Activated effector memory CD4-positive, alpha-beta T cell treated with anti-CD3 and anti-CD28 coated beads, Interleukin-2, amount 50 U/mL, for 16 hours (primary cell): ENCODE results near the gene MYO1B.

ENCODE experiments used
- DNase-seq: peaks from one replicate; pipeline ENCODE4 v3.0.0-alpha.2; 2020

MYO1B gene

DNA sequence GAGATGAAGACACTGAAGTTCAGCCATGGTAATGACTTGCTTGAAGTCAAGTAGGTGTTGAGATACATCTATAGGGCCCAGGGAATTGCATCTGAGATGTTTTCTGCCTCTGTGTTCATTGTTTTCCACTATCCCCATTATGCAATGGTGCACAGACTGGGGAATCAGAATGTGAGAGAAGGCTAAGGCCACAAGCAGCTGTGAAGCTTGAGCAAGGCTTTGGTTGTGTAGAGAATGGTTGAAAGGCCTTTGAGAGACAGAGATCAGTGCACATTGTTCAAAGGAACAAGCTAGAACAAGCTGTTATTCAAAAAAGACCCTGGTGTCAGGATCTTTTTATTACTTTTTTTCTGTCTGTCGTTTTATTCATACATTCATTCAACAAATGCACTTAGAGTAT lies 82.3 kb downstream of the MYO1B start:
- no peak for DNase-seq

GRCh38 chr2:191328150-191328809 lies 83.1 kb downstream of the MYO1B start:
- no peak for DNase-seq

DNA sequence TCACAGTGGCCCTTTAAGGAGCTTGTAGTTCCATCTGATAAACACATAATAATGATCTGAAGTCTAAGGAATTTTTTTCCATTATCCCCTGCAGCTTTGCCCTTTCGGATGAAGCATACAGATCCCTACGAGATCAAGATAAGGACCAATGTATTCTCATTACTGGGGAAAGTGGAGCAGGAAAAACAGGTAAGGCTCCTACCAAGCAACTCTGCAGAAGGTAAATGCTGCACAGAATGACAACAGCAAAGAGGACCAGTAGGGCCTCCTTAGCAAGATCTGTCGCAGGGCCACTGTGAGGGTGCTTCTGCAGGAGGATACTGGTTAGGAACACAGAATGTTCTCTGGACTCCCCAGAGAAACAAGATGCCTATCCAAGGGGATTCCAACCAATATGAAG lies 84.6 kb downstream of the MYO1B start:
- no peak for DNase-seq

GRCh38 chr2:191333911-191334357 lies 88.7 kb downstream of the MYO1B start:
- no peak for DNase-seq

DNA sequence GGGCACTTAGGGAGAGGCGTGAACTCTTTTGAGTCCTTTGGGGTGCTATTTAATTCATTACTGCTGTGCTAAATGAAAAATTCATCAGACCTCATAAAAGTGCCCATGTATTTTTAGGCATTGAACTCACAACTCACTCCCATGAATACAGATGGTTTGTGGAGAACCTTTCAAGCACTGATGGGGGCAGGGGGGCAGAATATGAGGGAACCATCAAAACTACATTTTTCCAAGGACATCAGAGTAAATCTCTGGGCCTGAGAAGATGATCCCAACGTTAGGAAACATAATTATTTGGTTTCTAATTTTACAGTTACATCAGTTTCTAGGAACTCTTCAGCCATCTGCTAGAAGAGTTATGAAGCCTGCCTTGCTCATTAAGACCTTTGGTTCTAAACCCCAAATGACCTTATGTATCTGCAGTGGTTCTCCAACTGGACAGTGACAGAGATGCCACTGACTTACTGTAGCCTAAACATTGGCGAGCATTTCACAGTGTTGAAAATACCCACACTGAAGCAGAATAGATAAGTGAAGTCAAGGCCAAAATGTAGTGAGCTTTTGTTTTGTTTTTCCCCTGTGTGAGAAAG lies 90.8 kb downstream of the MYO1B start:
- no peak for DNase-seq

- DNase-seq, result no peak
Measured at GRCh38 chr2:191341436-191341835, 96.2 kb downstream of the MYO1B start.

DNA sequence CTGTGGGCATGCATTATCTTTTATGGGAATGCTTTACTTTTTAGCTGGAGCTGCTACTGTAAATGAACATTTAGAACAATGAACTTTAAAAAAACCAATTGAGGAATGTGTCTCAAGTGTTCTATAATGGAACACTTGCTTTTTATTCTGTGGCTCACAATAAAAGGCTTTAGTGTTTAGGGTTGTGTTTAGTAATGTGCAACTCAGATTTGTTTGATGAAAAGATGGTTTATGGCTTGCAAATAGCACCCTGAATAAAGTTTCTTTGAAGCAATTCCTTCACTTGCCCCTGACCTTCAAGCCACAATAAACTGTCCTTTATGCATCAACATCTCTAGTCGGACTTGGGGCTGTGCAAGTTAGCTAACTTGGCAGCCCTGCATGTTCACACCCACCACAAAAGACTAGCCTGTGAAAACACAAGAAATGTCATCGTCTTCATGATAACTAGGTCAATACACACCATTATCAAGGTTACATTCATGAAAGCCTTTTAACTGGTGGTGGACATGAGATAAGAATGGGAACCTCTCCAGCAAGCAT lies 98.7 kb downstream of the MYO1B start:
- no peak for DNase-seq

DNA sequence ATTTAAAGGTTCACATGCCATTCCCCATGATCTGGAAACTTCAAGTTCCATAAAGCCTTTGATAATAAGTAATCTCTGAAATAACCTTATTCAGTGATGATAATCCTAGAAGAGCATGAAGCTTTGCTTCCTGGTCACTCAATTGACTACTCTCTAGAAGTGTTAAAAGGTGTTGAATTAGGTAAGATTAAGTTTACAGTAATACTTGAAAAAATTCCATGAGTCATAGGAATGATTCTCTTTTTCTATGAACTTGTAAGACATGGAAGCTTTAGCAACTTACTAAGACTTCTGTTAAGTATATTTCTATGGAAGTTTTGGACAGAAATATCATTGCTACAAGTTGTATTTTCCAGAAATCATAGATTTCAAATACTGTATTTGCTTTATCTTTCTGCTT lies 100.6 kb downstream of the MYO1B start:
- no peak for DNase-seq

DNA sequence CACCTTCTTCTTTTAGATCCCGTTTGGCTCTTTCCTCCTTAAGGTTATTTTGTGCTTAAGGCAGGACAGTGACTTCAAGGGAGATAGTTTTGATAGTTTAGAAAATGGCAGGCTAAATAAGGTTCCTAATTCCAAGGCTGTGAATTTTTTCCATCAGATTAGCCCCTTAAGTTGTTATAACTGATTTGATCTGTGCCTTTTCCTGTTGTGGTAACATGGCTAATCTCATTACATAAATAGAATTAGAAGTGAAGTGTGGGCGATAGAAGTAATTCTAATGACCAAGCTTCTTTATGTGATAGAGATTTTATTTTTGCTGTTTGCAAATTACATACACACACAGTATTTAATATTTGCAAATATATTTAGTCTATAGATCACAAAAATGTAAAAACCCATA lies 102.0 kb downstream of the MYO1B start:
- DNase-seq, result no peak

- DNase-seq, result no peak
Measured at GRCh38 chr2:191347881-191348280, 102.7 kb downstream of the MYO1B start.

DNA sequence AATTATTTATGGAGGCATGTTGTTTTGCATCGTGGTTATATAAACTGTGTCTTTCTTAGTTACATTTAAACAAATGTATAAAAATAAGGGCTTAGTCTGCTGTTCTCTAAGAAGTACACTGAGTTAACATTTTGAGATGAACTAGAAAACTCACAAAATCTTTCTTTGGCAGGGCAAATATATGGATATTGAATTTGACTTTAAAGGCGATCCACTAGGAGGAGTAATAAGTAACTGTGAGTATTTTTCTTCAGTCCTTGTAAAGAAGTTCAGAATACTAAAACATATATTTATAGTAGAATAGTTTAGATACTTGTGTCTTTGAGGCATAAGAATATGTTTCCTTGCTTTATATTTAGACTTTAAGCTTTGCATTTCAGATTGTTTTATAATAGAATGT lies 104.8 kb downstream of the MYO1B start:
- DNase-seq, result no peak

DNA sequence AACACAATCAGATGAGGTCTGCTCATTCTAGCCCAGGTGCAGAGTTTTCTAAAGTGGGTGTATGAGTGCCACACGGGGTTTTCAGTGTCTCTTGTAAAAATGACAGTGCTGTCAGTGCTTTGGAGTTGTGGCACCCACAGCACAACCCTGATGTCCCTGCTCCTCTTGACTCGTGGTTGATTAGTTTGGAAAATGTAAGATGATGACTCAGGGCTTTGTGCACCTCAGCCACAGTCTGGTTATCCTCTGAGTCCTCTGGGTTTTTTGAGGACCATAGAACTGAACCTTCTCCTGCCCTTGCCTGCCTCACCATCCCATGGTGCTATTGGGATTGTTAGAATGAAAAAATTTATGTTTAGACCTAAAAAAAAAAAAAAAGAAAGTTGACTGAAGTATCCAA lies 105.6 kb downstream of the MYO1B start:
- DNase-seq, result no peak

GRCh38 chr2:191351298-191351697 lies 106.1 kb downstream of the MYO1B start:
- no peak for DNase-seq

- DNase-seq, result no peak
Measured at GRCh38 chr2:191351921-191352320, 106.7 kb downstream of the MYO1B start.

DNA sequence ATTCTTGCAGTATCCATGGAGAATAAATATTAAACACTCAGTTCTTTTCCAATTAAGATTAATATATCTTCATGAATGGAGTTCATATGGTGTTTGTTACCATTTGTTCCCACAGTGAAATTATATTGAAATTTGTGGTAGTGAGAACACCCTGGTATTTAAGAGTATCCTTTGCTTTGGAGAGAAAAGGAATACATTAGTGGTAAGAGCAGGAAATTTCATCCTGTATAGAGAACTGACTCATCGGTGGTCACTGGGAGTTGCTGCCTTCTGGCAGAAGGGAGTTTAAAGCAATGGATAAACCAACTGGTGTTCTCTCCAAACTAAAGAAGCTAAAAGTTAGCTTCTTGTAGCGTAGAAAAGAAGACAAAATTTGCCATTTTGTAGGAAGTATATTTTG lies 107.3 kb downstream of the MYO1B start:
- DNase-seq, result no peak

GRCh38 chr2:191355170-191355758 lies 110.1 kb downstream of the MYO1B start:
- DNase-seq, result no peak

DNA sequence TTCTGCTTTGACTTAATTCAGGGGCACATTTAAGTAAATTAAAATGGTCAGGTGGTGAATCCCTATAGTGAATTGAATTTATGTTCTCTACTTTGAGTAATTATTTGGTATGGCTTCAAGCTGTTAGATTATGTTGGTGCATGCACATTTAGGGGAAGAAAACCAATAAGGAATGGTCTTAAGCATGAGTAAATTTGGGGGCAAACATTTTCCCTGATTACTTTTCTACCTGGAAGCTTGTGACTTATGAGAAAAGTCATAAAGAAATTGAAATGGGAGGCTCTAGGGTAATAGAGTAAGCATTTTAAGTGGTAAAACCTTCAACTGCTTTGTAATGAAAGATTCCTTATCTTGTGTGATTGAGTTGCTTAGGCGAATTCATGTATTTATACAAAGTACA lies 112.5 kb downstream of the MYO1B start:
- DNase-seq, result no peak

GRCh38 chr2:191358325-191359025 lies 113.3 kb downstream of the MYO1B start:
- no peak for DNase-seq

- DNase-seq, result no peak
Measured at GRCh38 chr2:191359133-191359532, 113.9 kb downstream of the MYO1B start.

DNA sequence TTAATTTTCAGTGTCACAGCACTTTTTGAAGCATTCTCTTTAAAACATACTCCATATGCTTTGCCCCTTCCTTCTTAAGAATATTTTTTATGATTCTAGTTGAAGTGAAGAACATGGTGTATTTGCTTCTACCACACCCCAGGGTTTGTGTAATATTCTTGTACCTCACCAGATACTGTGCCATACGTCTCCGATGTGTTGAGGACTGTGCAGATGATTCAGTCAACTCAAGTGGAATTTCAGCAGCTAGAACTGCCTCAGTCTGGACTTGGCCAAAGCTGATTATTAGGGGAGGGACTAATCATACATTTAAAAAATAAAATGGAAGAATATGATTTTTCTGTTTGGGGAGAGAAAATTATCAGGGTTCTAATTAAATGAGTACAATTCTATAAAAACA lies 115.7 kb downstream of the MYO1B start:
- DNase-seq, result no peak

DNA sequence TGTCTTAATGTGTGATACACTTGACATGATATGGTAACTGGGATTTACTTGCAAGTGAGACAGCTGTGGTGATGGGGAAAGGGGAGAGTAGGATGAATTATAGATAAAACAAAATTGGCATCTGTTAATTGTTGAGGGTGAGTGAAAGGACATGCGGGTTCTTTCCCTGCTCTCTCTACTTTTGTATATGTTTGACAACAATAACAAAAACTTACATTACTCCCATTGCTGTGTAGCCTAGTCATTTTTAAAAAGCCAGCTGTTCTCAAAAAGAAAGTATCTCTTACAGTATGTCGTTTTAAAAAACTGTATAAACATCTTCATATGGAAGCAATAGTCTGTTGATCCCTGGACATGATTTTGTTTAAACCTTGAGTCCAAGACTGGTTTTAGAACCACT lies 117.6 kb downstream of the MYO1B start:
- no peak for DNase-seq

DNA sequence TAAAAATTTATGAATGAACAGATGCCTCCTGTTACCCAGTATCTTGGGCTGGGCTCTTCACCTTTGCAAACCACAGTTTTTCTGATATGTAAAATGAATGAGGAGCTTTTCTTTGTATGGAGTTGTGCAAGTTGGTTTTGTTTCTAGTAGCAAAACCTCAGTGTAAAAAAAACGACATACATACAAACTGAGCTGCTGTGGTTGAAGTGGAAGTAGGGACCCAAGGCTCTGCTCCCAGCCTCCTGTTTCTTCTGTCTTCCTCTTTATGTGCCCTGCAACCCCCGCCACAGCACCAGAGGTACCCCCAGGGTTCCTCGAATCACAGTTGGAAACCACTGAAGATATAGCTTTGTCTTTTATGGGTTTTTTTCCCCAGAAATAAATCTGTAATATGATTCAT lies 118.1 kb downstream of the MYO1B start:
- no peak for DNase-seq

DNA sequence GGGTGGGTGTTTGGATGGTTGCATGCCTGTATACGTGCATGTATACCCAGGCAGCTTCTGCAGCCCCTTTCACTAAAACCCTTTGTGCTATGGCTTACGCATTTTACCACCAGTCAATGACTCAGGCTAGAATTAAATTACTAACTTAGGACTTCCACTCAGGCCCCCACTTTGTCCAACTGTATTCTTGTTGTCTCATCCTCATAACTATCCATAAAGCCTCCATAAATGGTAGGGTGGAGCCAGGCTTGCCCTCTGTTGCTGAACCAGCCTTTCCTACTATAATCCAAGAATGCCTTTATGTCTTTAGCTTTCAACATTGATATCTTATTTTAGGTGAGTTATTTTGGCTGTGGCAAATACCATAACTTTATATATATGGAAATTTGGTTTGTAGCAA lies 119.9 kb downstream of the MYO1B start:
- DNase-seq, result no peak

GRCh38 chr2:191366199-191366598 lies 121.0 kb downstream of the MYO1B start:
- DNase-seq, result no peak
